Left ventricle myocardium inferior (tissue), 1 donor: ENCODE results near the gene CNOT6. TPM values are rescaled to one million over a fixed set of nuclear protein-coding genes. Genes with fewer than 3 reads are reported as not detected.
"Not testable (repeated sequence)": the region's sequence is repeated elsewhere in the genome, so short reads cannot be mapped to it uniquely, and the experiment has no call there.

Experiments
- DNase-seq: peaks from one replicate; pipeline ENCODE4 v3.0.0-alpha.2; 2020
- H3K27ac ChIP-seq: fragments of 200-600 bp; replicated peaks from 2 replicates; pipeline ENCODE4 v1.8.0; 2021
- H3K27me3 ChIP-seq: fragments of 200-600 bp; 2 replicates; pipeline ENCODE4 v1.8.0; 2021; ENCODE audit warnings: low read depth
- H3K36me3 ChIP-seq: fragments of 200-600 bp; 2 replicates; pipeline ENCODE4 v1.8.0; 2021
- H3K4me1 ChIP-seq: fragments of 200-600 bp; 2 replicates; pipeline ENCODE4 v1.8.0; 2021
- H3K4me3 ChIP-seq: fragments of 200-600 bp; 2 replicates; pipeline ENCODE4 v1.8.0; 2021; ENCODE audit warnings: mild to moderate bottlenecking, moderate library complexity
- H3K9me3 ChIP-seq: fragments of 200-600 bp; replicated peaks from 2 replicates; pipeline ENCODE4 v1.8.0; 2021
- CTCF ChIP-seq: fragments of 200-600 bp; IDR thresholded peaks from 2 replicates; pipeline ENCODE4 v1.8.0; 2021; ENCODE audit warnings: antibody characterized with exemption, mild to moderate bottlenecking, borderline replicate concordance
- intact Hi-C: fragments of 100-400 bp; cut with micrococcal nuclease; formaldehyde crosslinking; loops from one replicate; pipeline ENCODE4 v1.11.0; 2022
- total RNA-seq: library from RNA; stranded (reverse); fragmentation: NEBNext Ultra II Directional; extraction: Animal tissue kit (Norgen Biotek cat#: 25700); gene quantifications from one replicate; pipeline ENCODE4 v1.2.1, GENCODE V29; 2021
- donor health status: DM: no; HTN: yes; CAD: no; lungs with severe emphysema.

CNOT6 gene
- total RNA-seq, 1 donor from 2014 or later: 15.9 TPM

GRCh38 chr5:180498378-180498777, 4.2 kb downstream of the CNOT6 start:
- peaks cover 5% of the 10 kb centered on the region for H3K36me3 ChIP-seq
- no peak overlapping the region for H3K27ac ChIP-seq
- no peaks in the 10 kb centered on the region for H3K9me3 ChIP-seq
- no peak overlapping the region for H3K4me3 ChIP-seq
- peaks cover 37% of the 10 kb centered on the region for H3K4me1 ChIP-seq
- no peak for DNase-seq
- intact Hi-C loops: no loop called here
- H3K27me3 ChIP-seq: no peaks in the 10 kb centered on the region
- TF ChIP-seq CTCF: no peak

GRCh38 chr5:180499684-180500083, 5.5 kb downstream of the CNOT6 start:
- DNase-seq: no peak

GRCh38 chr5:180500300-180500699, 6.1 kb downstream of the CNOT6 start:
- DNase-seq, H3K36me3 ChIP-seq, H3K27ac ChIP-seq, H3K4me3 ChIP-seq, H3K9me3 ChIP-seq, H3K27me3 ChIP-seq, intact Hi-C loops: not testable (repeated sequence)
- peaks cover 26% of the 10 kb centered on the region for H3K4me1 ChIP-seq

More at GRCh38 chr5:180499684-180500083, 5.5 kb downstream of the CNOT6 start:
- no peak overlapping the region for H3K27ac ChIP-seq
- no peaks in the 10 kb centered on the region for H3K27me3 ChIP-seq
- peaks cover 32% of the 10 kb centered on the region for H3K4me1 ChIP-seq
- intact Hi-C loops: no loop called here
- no peak for TF ChIP-seq CTCF
- H3K36me3 ChIP-seq: peaks cover 5% of the 10 kb centered on the region
- H3K9me3 ChIP-seq: no peaks in the 10 kb centered on the region
- no peak overlapping the region for H3K4me3 ChIP-seq

- no peaks in the 10 kb centered on the region for H3K36me3 ChIP-seq
- no peak overlapping the region for H3K27ac ChIP-seq
- no peaks in the 10 kb centered on the region for H3K27me3 ChIP-seq
- H3K4me3 ChIP-seq: no peak overlapping the region
- no peak for TF ChIP-seq CTCF
- DNase-seq: no peak
- intact Hi-C loops: no loop called here
- H3K4me1 ChIP-seq: peaks cover 5% of the 10 kb centered on the region
- no peaks in the 10 kb centered on the region for H3K9me3 ChIP-seq
These were observed 13.5 kb downstream of the CNOT6 start for GRCh38 chr5:180507661-180508060.

- Histone ChIP-seq H3K36me3 (no peaks in the 10 kb centered on the region), H3K4me3 (no peak overlapping the region), H3K27me3 (no peaks in the 10 kb centered on the region), H3K9me3 (no peaks in the 10 kb centered on the region), H3K4me1 (no peaks in the 10 kb centered on the region), H3K27ac (no peak overlapping the region)
- TF ChIP-seq CTCF: no peak
- intact Hi-C loops: no loop called here
- no peak for DNase-seq
These were observed 21.1 kb downstream of the CNOT6 start for GRCh38 chr5:180515294-180515693.

GRCh38 chr5:180515974-180516373, 21.8 kb downstream of the CNOT6 start:
- intact Hi-C loops, DNase-seq, H3K27me3 ChIP-seq, H3K27ac ChIP-seq, H3K36me3 ChIP-seq, H3K4me3 ChIP-seq, H3K4me1 ChIP-seq, H3K9me3 ChIP-seq: not testable (repeated sequence)

GRCh38 chr5:180516440-180516839, 22.3 kb downstream of the CNOT6 start:
- H3K4me3 ChIP-seq: no peak overlapping the region
- no peak for DNase-seq
- no peaks in the 10 kb centered on the region for H3K27me3 ChIP-seq
- H3K27ac ChIP-seq: no peak overlapping the region
- TF ChIP-seq CTCF: no peak
- intact Hi-C loops: no loop called here
- H3K4me1 ChIP-seq: no peaks in the 10 kb centered on the region
- no peaks in the 10 kb centered on the region for H3K36me3 ChIP-seq
- no peaks in the 10 kb centered on the region for H3K9me3 ChIP-seq
